IPS DF 6.9 (cell line): ENCODE results near the gene C12orf75.
A peak's percentile ranks its signal among the peaks of the same experiment; 100 is the strongest.

ENCODE experiments used
- DNase-seq: peaks from one replicate; pipeline ENCODE4 v3.0.0-alpha.2; 2013; ENCODE audit warnings: low read depth, low spot score
- H3K27ac ChIP-seq: one replicate; pipeline ENCODE4 v1.5.1; 2013; ENCODE audit warnings: low read length, control low read depth
- H3K27me3 ChIP-seq: 2 replicates; pipeline ENCODE4 v1.6.1; 2013; ENCODE audit warnings: mild to moderate bottlenecking, low read length; ENCODE audit not compliant: control insufficient read depth, insufficient read depth
- H3K36me3 ChIP-seq: 2 replicates; pipeline ENCODE4 v1.6.1; 2013; ENCODE audit warnings: low read length; ENCODE audit not compliant: control insufficient read depth, insufficient read depth
- H3K4me1 ChIP-seq: 2 replicates; pipeline ENCODE4 v1.6.1; 2013; ENCODE audit warnings: low read length; ENCODE audit not compliant: control insufficient read depth, insufficient read depth
- H3K4me3 ChIP-seq: 2 replicates; pipeline ENCODE4 v1.5.1; 2013; ENCODE audit warnings: mild to moderate bottlenecking, low read length
- H3K9me3 ChIP-seq: 2 replicates; pipeline ENCODE4 v1.6.1; 2013; ENCODE audit warnings: low read length, inconsistent platforms; ENCODE audit not compliant: control insufficient read depth, insufficient read depth
- WGBS: extraction: QIAGEN DNeasy Blood & Tissue Kit; methylation state at CpG from one replicate; pipeline ENCODE4 v1.1.7; 2013; ENCODE audit warnings: mixed read lengths, missing lambda C conversion rate; ENCODE audit not compliant: insufficient read length, insufficient coverage; 5-methylcytosine and 5-hydroxymethylcytosine counted together

C12orf75 gene

GRCh38 chr12:105330283-105330930 is at the start of gene C12orf75:
Gene C12orf75, plus strand, starts transcription at chr12:105330691. Its CDS starts 201 bp downstream, at chr12:105330892.
- peaks cover 5% of the 10 kb centered on the region; the same call in 1 of the 2 replicates for H3K27me3 ChIP-seq
- DNase-seq, result no peak
- no peaks in the 10 kb centered on the region for H3K36me3 ChIP-seq
- WGBS, result no CpG with 5 or more reads among the region's 66 CpGs
- no peak within 1 kb of the TSS for H3K27ac ChIP-seq
- H3K4me1 ChIP-seq, result peaks cover 1% of the 10 kb centered on the region; the same call in 1 of the 2 replicates
- peak within 1 kb of the TSS; percentile 88 for H3K4me3 ChIP-seq
- no peaks in the 10 kb centered on the region for H3K9me3 ChIP-seq

GRCh38 chr12:105280966-105281693 is 49.4 kb upstream of the C12orf75 start:
- H3K27ac ChIP-seq, result no peak overlapping the region
- no peak for DNase-seq
- H3K4me3 ChIP-seq, result no peak overlapping the region
- H3K4me1 ChIP-seq, result no peaks in the 10 kb centered on the region; the same call in 1 of the 2 replicates
- H3K9me3 ChIP-seq, result no peaks in the 10 kb centered on the region
- H3K27me3 ChIP-seq, result no peaks in the 10 kb centered on the region
- no peaks in the 10 kb centered on the region for H3K36me3 ChIP-seq
- WGBS, result no CpG with 5 or more reads among the region's 6 CpGs

GRCh38 chr12:105281694-105282049 is 48.8 kb upstream of the C12orf75 start:
- no peaks in the 10 kb centered on the region for H3K36me3 ChIP-seq
- no CpG with 5 or more reads among the region's 1 CpG for WGBS
- no peaks in the 10 kb centered on the region for H3K9me3 ChIP-seq
- DNase-seq, result no peak
- H3K4me3 ChIP-seq, result no peak overlapping the region
- no peaks in the 10 kb centered on the region for H3K27me3 ChIP-seq
- H3K27ac ChIP-seq, result no peak overlapping the region
- H3K4me1 ChIP-seq, result no peaks in the 10 kb centered on the region; the same call in 1 of the 2 replicates

- Histone ChIP-seq H3K27ac (no peak overlapping the region), H3K4me1 (no peaks in the 10 kb centered on the region; the same call in 1 of the 2 replicates), H3K9me3 (no peaks in the 10 kb centered on the region), H3K27me3 (no peaks in the 10 kb centered on the region), H3K36me3 (no peaks in the 10 kb centered on the region), H3K4me3 (no peak overlapping the region)
- no peak for DNase-seq
- no CpG with 5 or more reads among the region's 1 CpG for WGBS
Observed at GRCh38 chr12:105285378-105285777, 45.1 kb upstream of the C12orf75 start.

GRCh38 chr12:105287408-105287807 is 43.1 kb upstream of the C12orf75 start:
- H3K4me3 ChIP-seq, result no peak overlapping the region
- H3K27me3 ChIP-seq, result no peaks in the 10 kb centered on the region
- H3K36me3 ChIP-seq, result no peaks in the 10 kb centered on the region
- no peak for DNase-seq
- no peaks in the 10 kb centered on the region for H3K4me1 ChIP-seq
- no peaks in the 10 kb centered on the region for H3K9me3 ChIP-seq
- H3K27ac ChIP-seq, result no peak overlapping the region
- WGBS, result no CpG with 5 or more reads among the region's 1 CpG

- no peak for DNase-seq
- WGBS, result no CpG with 5 or more reads among the region's 3 CpGs
- Histone ChIP-seq H3K4me1 (no peaks in the 10 kb centered on the region), H3K27ac (no peak overlapping the region), H3K27me3 (no peaks in the 10 kb centered on the region), H3K9me3 (no peaks in the 10 kb centered on the region), H3K4me3 (no peak overlapping the region), H3K36me3 (no peaks in the 10 kb centered on the region)
Observed at GRCh38 chr12:105288311-105288996, 42.0 kb upstream of the C12orf75 start.

GRCh38 chr12:105289114-105289904 is 41.2 kb upstream of the C12orf75 start:
- no peak overlapping the region for H3K27ac ChIP-seq
- no CpG with 5 or more reads among the region's 6 CpGs for whole genome bisulfite sequencing

GRCh38 chr12:105291531-105291930 is 39.0 kb upstream of the C12orf75 start:
- H3K4me1 ChIP-seq, result no peaks in the 10 kb centered on the region
- H3K36me3 ChIP-seq, result no peaks in the 10 kb centered on the region
- no peaks in the 10 kb centered on the region for H3K27me3 ChIP-seq
- H3K27ac ChIP-seq, result no peak overlapping the region
- no peak overlapping the region for H3K4me3 ChIP-seq
- no CpG with 5 or more reads among the region's 2 CpGs for WGBS
- DNase-seq, result no peak
- H3K9me3 ChIP-seq, result no peaks in the 10 kb centered on the region

More at GRCh38 chr12:105289114-105289904, 41.2 kb upstream of the C12orf75 start:
- Histone ChIP-seq H3K4me3 (no peak overlapping the region), H3K4me1 (no peaks in the 10 kb centered on the region), H3K27me3 (no peaks in the 10 kb centered on the region), H3K9me3 (no peaks in the 10 kb centered on the region), H3K36me3 (no peaks in the 10 kb centered on the region)
- no peak for DNase-seq

- H3K36me3 ChIP-seq, result no peaks in the 10 kb centered on the region
- no peak overlapping the region for H3K27ac ChIP-seq
- H3K4me3 ChIP-seq, result no peak overlapping the region
- no peaks in the 10 kb centered on the region for H3K27me3 ChIP-seq
- no peak for DNase-seq
- WGBS, result no CpG with 5 or more reads among the region's 1 CpG
- H3K9me3 ChIP-seq, result no peaks in the 10 kb centered on the region
- H3K4me1 ChIP-seq, result no peaks in the 10 kb centered on the region
Observed at GRCh38 chr12:105292705-105293104, 37.8 kb upstream of the C12orf75 start.

GRCh38 chr12:105293187-105293586 is 37.3 kb upstream of the C12orf75 start:
- H3K9me3 ChIP-seq, result peaks cover 1% of the 10 kb centered on the region; the same call in 1 of the 2 replicates
- H3K36me3 ChIP-seq, result no peaks in the 10 kb centered on the region
- H3K27ac ChIP-seq, result no peak overlapping the region
- no peaks in the 10 kb centered on the region for H3K4me1 ChIP-seq
- H3K4me3 ChIP-seq, result no peak overlapping the region
- no peak for DNase-seq
- H3K27me3 ChIP-seq, result no peaks in the 10 kb centered on the region
